Activated T-cell treated with anti-CD3 and anti-CD28 coated beads for 48 hours (primary cell): ENCODE measurements around the gene ASH1L.
"Not testable (repeated sequence)": the region's sequence is repeated elsewhere in the genome, so short reads cannot be mapped to it uniquely, and the experiment has no call there.

ENCODE experiments used
- DNase-seq: peaks from one replicate; pipeline ENCODE4 v3.0.0-alpha.2; 2020; ENCODE audit warnings: low read depth

ASH1L gene

GRCh38 chr1:155562581-155563376 lies at the start of gene ASH1L:
Gene ASH1L (minus strand): TSS chr1:155562803. CDS start chr1:155521519, 41,284 bp downstream.
- DNase-seq, result peak; percentile 89

GRCh38 chr1:155610257-155610647 lies 47.6 kb upstream of the ASH1L start:
- DNase-seq, result not testable (repeated sequence)

- peak; percentile 97 for DNase-seq
Observed at GRCh38 chr1:155609515-155610256, 47.1 kb upstream of the ASH1L start, which contains the start of gene MSTO1. Gene MSTO1 (plus strand): TSS chr1:155610218. CDS start chr1:155610249, 31 bp downstream.

- DNase-seq, result no peak
Observed at GRCh38 chr1:155608888-155609225, 46.3 kb upstream of the ASH1L start.

GRCh38 chr1:155607708-155608107 lies 45.1 kb upstream of the ASH1L start:
- no peak for DNase-seq

GRCh38 chr1:155599828-155600572 lies 37.4 kb upstream of the ASH1L start:
- DNase-seq, result not testable (repeated sequence)

- no peak for DNase-seq
Observed at GRCh38 chr1:155598842-155599331, 36.3 kb upstream of the ASH1L start.

GRCh38 chr1:155596864-155597263 lies 34.3 kb upstream of the ASH1L start:
- no peak for DNase-seq

- not testable (repeated sequence) for DNase-seq
Observed at GRCh38 chr1:155595877-155596474, 33.4 kb upstream of the ASH1L start.

- DNase-seq, result no peak
Observed at GRCh38 chr1:155591770-155592169, 29.2 kb upstream of the ASH1L start.

- not testable (repeated sequence) for DNase-seq
Observed at GRCh38 chr1:155590516-155591247, 28.1 kb upstream of the ASH1L start.

GRCh38 chr1:155589282-155589681 lies 26.7 kb upstream of the ASH1L start:
- not testable (repeated sequence) for DNase-seq

- DNase-seq, result not testable (repeated sequence)
Observed at GRCh38 chr1:155583846-155584245, 21.2 kb upstream of the ASH1L start.

- not testable (repeated sequence) for DNase-seq
Observed at GRCh38 chr1:155575608-155576007, 13.0 kb upstream of the ASH1L start.

GRCh38 chr1:155574077-155574476 lies 11.5 kb upstream of the ASH1L start:
- DNase-seq, result no peak

GRCh38 chr1:155570593-155570990 lies 8.0 kb upstream of the ASH1L start:
- no peak for DNase-seq

GRCh38 chr1:155569988-155570592 lies 7.5 kb upstream of the ASH1L start:
- no peak for DNase-seq

GRCh38 chr1:155563377-155564022 lies 897 bp upstream of the ASH1L start:
- DNase-seq, result not testable (repeated sequence)

GRCh38 chr1:155561779-155562580 lies 623 bp downstream of the ASH1L start:
- peak; percentile 54 for DNase-seq
